Panc1 (cell line): ENCODE results near the gene KRTAP5-6. TPM values are rescaled to one million over a fixed set of nuclear protein-coding genes. Genes with fewer than 3 reads are reported as not detected.

Source experiments
- ATAC-seq: fragments of 200-7000 bp; cut with Tn5 transposase; 2 replicates; pipeline ENCODE4 v1.9.1; 2020; ENCODE audit warnings: mild to moderate bottlenecking, moderate library complexity
- BruUV-seq: library from RNA; stranded (reverse); fragments of 400-500 nt; replicated peaks from 2 replicates; lab custom pipeline; 2021; lab: Mats Ljungman, UMichigan
- CTCF ChIA-PET: fragments of 300-600 bp; sonication (Branson Sonifier 250); formaldehyde crosslinking; loops from one replicate; lab custom pipeline; 2022; ENCODE audit warnings: antibody characterized with exemption; lab: Charles Lee
- POLR2A ChIA-PET: fragments of 300-600 bp; sonication (Branson Sonifier 250); formaldehyde crosslinking; loops from one replicate; lab custom pipeline; 2022; ENCODE audit warnings: antibody characterized with exemption; lab: Charles Lee
- DNase-seq: peaks from one replicate; pipeline ENCODE4 v3.0.0-alpha.2; 2010; ENCODE audit warnings: low read depth, low spot score
- H3K27ac ChIP-seq: 2 replicates; pipeline ENCODE4 v1.5.1; 2011; ENCODE audit warnings: mild to moderate bottlenecking, low read length, inconsistent platforms
- H3K27me3 ChIP-seq: fragments of 200-500 bp; sonication (Bioruptor generic); 2 replicates; pipeline ENCODE4 v1.6.0; 2014; ENCODE audit warnings: low read length, inconsistent platforms; ENCODE audit not compliant: control insufficient read depth, insufficient read depth
- H3K36me3 ChIP-seq: fragments of 200-500 bp; sonication (Bioruptor generic); 2 replicates; pipeline ENCODE4 v1.5.1; 2014; ENCODE audit warnings: inconsistent platforms, mild to moderate bottlenecking, low read length, moderate library complexity; ENCODE audit not compliant: control insufficient read depth, insufficient read depth
- H3K4me1 ChIP-seq: 2 replicates; pipeline ENCODE4 v1.5.1; 2011; ENCODE audit warnings: inconsistent platforms, mild to moderate bottlenecking, low read length, moderate library complexity; ENCODE audit not compliant: control insufficient read depth, insufficient read depth
- H3K4me3 ChIP-seq, 2 experiments: 2 replicates each; pipeline ENCODE4 v1.5.1; 2011 to 2012; ENCODE audit warnings: low read depth in 2 of 2, low read length in 2 of 2, mild to moderate bottlenecking in 2 of 2, inconsistent platforms in 1 of 2, moderate library complexity in 1 of 2
- H3K9me3 ChIP-seq: fragments of 200-500 bp; sonication (Bioruptor generic); 2 replicates; pipeline ENCODE4 v1.5.1; 2014; ENCODE audit warnings: low read depth, mild to moderate bottlenecking, inconsistent platforms, low read length, moderate library complexity; ENCODE audit not compliant: control insufficient read depth, insufficient read depth
- POLR2AphosphoS5 ChIP-seq: IDR thresholded peaks from 2 replicates; pipeline ENCODE4 v1.6.1; 2012; ENCODE audit warnings: mild to moderate bottlenecking, low read depth, low read length, moderate library complexity
- SIN3A ChIP-seq: IDR thresholded peaks from 2 replicates; pipeline ENCODE4 v1.6.1; 2012; ENCODE audit warnings: low read depth, mild to moderate bottlenecking, low read length, moderate library complexity, borderline replicate concordance; ENCODE audit not compliant: insufficient read depth
- TCF7L2 ChIP-seq: IDR thresholded peaks from 2 replicates; pipeline ENCODE4 v1.6.1; 2011; ENCODE audit warnings: mild to moderate bottlenecking, low read depth, low read length, inconsistent platforms
- in situ Hi-C: cut with HindIII; loops from 2 replicates; pipeline ENCODE4 v1.10.0; 2016; ENCODE audit warnings: low sequenced_read_pairs, low pct_unique_long_range_greater_than_20kb
- intact Hi-C: fragments of 100-400 bp; cut with micrococcal nuclease; formaldehyde crosslinking; loops from one replicate; pipeline ENCODE4 v1.10.0; 2022; ENCODE audit not compliant: unreplicated experiment
- total RNA-seq: library from RNA; stranded (reverse); gene quantifications from one replicate; pipeline ENCODE4 v1.2.1, GENCODE V29; 2021; ENCODE audit not compliant: unreplicated experiment
- TF ChIP-seq, protein P1 (sequence below): fragments of 450-650 bp; IDR thresholded peaks from 2 replicates; pipeline ENCODE4 v1.5.1; 2017; ENCODE audit warnings: mild to moderate bottlenecking
- TF ChIP-seq, protein P2 (sequence below), 2 experiments: IDR thresholded peaks; 2 replicates each; pipeline ENCODE4 v1.6.1; 2011 to 2012; ENCODE audit warnings: low read depth in 2 of 2, control low read depth in 1 of 2, low read length in 1 of 2, mild to moderate bottlenecking in 1 of 2, moderate library complexity in 1 of 2; ENCODE audit not compliant: insufficient read depth in 1 of 2

Gene KRTAP5-6
- total RNA-seq, 1 experiment from 2014 or later: not detected

DNA sequence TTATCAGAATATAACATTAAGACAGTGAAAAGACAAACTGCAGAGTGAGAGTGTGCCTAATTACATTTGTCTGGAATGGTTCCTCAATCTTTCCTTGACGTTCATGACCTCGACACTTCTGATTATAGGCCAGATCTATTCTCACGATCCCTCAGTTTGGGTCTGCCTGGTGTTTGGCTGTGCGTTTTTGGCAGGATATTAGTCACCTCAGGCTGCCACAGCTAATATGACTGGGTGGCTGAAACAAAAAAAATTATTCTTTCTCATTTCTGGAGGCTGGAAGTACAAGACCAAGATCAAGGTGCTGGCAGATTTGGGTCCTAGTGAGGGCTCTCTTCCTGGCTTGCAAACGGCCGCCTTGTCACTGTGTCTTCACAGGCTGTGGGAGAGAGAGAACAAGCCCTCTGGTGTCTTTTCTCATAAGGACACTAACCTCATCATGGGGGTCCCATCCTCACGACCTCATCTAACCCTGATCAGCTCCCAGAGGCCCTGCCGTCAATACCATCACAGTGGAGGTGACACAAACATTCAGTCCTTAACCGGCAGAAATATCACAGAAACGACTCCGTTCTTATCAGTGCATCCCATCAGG, 30.2 kb downstream of the KRTAP5-6 start:
- no peaks in the 10 kb centered on the region for H3K36me3 ChIP-seq
- H3K27ac ChIP-seq: no peak overlapping the region
- in situ Hi-C loops: no loop called here
- CTCF ChIA-PET: no interaction called here
- BruUV-seq: no TSS peak
- TF ChIP-seq, protein P1, sequence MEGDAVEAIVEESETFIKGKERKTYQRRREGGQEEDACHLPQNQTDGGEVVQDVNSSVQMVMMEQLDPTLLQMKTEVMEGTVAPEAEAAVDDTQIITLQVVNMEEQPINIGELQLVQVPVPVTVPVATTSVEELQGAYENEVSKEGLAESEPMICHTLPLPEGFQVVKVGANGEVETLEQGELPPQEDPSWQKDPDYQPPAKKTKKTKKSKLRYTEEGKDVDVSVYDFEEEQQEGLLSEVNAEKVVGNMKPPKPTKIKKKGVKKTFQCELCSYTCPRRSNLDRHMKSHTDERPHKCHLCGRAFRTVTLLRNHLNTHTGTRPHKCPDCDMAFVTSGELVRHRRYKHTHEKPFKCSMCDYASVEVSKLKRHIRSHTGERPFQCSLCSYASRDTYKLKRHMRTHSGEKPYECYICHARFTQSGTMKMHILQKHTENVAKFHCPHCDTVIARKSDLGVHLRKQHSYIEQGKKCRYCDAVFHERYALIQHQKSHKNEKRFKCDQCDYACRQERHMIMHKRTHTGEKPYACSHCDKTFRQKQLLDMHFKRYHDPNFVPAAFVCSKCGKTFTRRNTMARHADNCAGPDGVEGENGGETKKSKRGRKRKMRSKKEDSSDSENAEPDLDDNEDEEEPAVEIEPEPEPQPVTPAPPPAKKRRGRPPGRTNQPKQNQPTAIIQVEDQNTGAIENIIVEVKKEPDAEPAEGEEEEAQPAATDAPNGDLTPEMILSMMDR: no peak
- TF ChIP-seq POLR2AphosphoS5 (no peak), SIN3A (no peak), TCF7L2 (no peak)
- TF ChIP-seq, protein P2, sequence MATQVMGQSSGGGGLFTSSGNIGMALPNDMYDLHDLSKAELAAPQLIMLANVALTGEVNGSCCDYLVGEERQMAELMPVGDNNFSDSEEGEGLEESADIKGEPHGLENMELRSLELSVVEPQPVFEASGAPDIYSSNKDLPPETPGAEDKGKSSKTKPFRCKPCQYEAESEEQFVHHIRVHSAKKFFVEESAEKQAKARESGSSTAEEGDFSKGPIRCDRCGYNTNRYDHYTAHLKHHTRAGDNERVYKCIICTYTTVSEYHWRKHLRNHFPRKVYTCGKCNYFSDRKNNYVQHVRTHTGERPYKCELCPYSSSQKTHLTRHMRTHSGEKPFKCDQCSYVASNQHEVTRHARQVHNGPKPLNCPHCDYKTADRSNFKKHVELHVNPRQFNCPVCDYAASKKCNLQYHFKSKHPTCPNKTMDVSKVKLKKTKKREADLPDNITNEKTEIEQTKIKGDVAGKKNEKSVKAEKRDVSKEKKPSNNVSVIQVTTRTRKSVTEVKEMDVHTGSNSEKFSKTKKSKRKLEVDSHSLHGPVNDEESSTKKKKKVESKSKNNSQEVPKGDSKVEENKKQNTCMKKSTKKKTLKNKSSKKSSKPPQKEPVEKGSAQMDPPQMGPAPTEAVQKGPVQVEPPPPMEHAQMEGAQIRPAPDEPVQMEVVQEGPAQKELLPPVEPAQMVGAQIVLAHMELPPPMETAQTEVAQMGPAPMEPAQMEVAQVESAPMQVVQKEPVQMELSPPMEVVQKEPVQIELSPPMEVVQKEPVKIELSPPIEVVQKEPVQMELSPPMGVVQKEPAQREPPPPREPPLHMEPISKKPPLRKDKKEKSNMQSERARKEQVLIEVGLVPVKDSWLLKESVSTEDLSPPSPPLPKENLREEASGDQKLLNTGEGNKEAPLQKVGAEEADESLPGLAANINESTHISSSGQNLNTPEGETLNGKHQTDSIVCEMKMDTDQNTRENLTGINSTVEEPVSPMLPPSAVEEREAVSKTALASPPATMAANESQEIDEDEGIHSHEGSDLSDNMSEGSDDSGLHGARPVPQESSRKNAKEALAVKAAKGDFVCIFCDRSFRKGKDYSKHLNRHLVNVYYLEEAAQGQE (IDR thresholded peaks at IDR 0.05; ENCODE audit: insufficient read depth in 1 of 2, low read depth in 2 of 2, low read length in 1 of 2): no peak
- H3K4me1 ChIP-seq: no peaks in the 10 kb centered on the region
- H3K4me3 ChIP-seq: no peak overlapping the region
- POLR2A ChIA-PET: no interaction called here
- DNase-seq (no peak), ATAC-seq (no peak)
- peaks cover 5% of the 10 kb centered on the region for H3K27me3 ChIP-seq
- H3K9me3 ChIP-seq: no peaks in the 10 kb centered on the region
- intact Hi-C loops: no loop called here

DNA sequence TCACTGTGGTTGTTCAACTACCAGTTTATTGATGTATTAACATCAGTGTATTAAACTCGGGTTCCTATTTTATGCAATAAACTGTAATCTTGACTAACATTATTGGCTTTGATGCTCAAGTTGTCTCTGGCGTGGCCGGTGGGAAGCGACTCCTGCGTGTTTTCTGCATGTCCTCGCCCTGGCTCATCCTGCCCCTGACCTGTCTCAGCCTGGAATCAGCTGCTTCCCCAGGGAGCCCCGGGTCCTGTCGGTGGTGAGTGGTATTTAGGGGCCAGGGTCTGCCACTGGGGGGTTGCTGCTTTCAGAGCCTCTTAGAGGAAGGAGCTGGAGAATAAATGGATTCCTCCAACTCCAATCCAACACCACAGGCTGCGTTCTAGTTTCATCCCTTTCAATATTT, 30.9 kb downstream of the KRTAP5-6 start:
- peaks cover 5% of the 10 kb centered on the region for H3K27me3 ChIP-seq
- intact Hi-C loops: no loop called here
- ChIA-PET CTCF (no interaction called here), POLR2A (interaction anchor here (0.6 kb wide), 1 partner anchor 76 kb away, joined by 3 read pairs; no protein-coding TSS in a partner anchor)
- no peak for TF ChIP-seq POLR2AphosphoS5
- TF ChIP-seq, protein P2 (IDR thresholded peaks at IDR 0.05; ENCODE audit: insufficient read depth in 1 of 2, low read depth in 2 of 2, low read length in 1 of 2): no peak
- TF ChIP-seq TCF7L2: no peak
- no peak for TF ChIP-seq SIN3A
- TF ChIP-seq, protein P1: no peak
- H3K9me3 ChIP-seq: no peaks in the 10 kb centered on the region
- no peak overlapping the region for H3K27ac ChIP-seq
- H3K4me1 ChIP-seq: no peaks in the 10 kb centered on the region
- no TSS peak for BruUV-seq
- no peak overlapping the region for H3K4me3 ChIP-seq
- DNase-seq (no peak), ATAC-seq (no peak)
- H3K36me3 ChIP-seq: no peaks in the 10 kb centered on the region
- in situ Hi-C loops: no loop called here
